Measurements from ENCODE around the gene HAAO.

DNA sequence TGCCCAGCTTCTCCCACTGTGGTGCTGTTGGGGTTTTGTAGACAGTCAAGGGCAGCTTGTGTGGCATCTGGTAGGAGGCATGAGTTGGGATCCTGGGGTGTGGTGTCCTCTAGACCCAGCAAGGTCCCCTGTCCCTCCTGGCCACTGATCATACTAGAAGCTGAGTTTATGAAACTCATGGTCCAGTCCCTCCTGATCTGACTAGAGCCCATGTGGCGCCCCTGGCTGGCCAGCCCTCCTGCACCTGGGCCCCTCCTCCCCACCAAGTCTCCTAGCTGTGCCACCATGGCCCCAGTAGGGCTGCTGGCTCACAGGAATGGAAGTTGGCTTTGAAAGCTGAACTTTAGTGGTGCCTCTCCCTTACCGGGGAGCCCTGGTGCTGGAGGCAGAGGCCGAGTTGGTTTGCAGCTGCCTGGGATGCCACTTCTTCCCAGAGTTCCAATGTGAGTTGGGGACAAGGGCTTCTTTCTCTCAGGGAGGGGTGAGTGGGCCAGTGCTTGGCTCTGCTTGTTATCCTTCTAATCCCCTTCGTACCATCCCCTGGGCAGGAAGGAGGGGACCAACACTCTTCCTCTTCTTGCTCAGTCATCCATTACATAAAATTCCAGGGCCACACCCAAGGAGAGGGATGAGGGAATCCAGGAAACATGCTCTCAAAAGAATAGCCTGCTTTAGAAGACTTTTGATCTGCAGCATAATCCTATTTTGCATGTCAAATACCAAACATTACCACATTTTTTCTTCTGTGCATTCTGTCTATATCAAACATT is 37.5 kb upstream of the HAAO start:
- TF ChIP-seq POLR2A (IDR thresholded peaks at IDR 0.05), result no peak
- TF ChIP-seq, protein P1, sequence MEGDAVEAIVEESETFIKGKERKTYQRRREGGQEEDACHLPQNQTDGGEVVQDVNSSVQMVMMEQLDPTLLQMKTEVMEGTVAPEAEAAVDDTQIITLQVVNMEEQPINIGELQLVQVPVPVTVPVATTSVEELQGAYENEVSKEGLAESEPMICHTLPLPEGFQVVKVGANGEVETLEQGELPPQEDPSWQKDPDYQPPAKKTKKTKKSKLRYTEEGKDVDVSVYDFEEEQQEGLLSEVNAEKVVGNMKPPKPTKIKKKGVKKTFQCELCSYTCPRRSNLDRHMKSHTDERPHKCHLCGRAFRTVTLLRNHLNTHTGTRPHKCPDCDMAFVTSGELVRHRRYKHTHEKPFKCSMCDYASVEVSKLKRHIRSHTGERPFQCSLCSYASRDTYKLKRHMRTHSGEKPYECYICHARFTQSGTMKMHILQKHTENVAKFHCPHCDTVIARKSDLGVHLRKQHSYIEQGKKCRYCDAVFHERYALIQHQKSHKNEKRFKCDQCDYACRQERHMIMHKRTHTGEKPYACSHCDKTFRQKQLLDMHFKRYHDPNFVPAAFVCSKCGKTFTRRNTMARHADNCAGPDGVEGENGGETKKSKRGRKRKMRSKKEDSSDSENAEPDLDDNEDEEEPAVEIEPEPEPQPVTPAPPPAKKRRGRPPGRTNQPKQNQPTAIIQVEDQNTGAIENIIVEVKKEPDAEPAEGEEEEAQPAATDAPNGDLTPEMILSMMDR (IDR thresholded peaks at IDR 0.05), result no peak
